ENCODE results near the gene SPN. TPM values are rescaled to one million over a fixed set of nuclear protein-coding genes. Genes with fewer than 3 reads are reported as not detected.

SPN gene
- total and polyA plus RNA-seq, 12 donors, result 0.24 to 3.1 (median 1.2) TPM

GRCh38 chr16:29719063-29719462, 56.0 kb downstream of the SPN start:
- 37 to 46% (median 43%) methylated on average over 4 of the region's 4 CpGs for WGBS, 4 donors
- intact Hi-C loops (cut with DNase I), result no loop called here

More at GRCh38 chr16:29719063-29719462, 56.0 kb downstream of the SPN start:
- no peaks in the 10 kb centered on the region for H3K4me1 ChIP-seq (replicated peaks in 1 of 2)
- no peak for DNase-seq
- H3K36me3 ChIP-seq (replicated peaks in 1 of 2), result no peaks in the 10 kb centered on the region
- TF ChIP-seq CTCF (IDR thresholded peaks at IDR 0.05) (no peak), POLR2A (IDR thresholded peaks at IDR 0.05) (no peak)
- no peak overlapping the region for H3K4me3 ChIP-seq
- H3K27me3 ChIP-seq, result no peaks in the 10 kb centered on the region
- H3K27ac ChIP-seq, result no peak overlapping the region
- H3K9me3 ChIP-seq (replicated peaks in 1 of 3), result no peaks in the 10 kb centered on the region

Other genes starting within 250 kb of the SPN start
- 10 to 100 TPM in 2 of 9 donors, 1 to 10 TPM in 7; 3.2 to 30.7 (median 9.2) TPM for gene BOLA2, start 208.9 kb upstream of the SPN start, total RNA-seq
- gene BOLA2, start 208.9 kb upstream of the SPN start, polyA plus RNA-seq, result 10 to 100 TPM; 14.0 to 29.8 (median 24.4) TPM
- 10 to 100 TPM in 8 of 9 donors, 1 to 10 TPM in 1; 2.1 to 45.7 (median 26.1) TPM for gene SLX1B, start 208.7 kb upstream of the SPN start, total RNA-seq
- gene SLX1B, start 208.7 kb upstream of the SPN start, polyA plus RNA-seq, result 10 to 100 TPM; 10.4 to 41.1 (median 19.3) TPM
- 1 to 10 TPM in 8 of 9 donors, not detected in 1; 1.1 to 9.2 (median 4.4) TPM for gene SULT1A4, start 203.3 kb upstream of the SPN start, total RNA-seq
- 10 to 100 TPM in 1 of 3 donors, 1 to 10 TPM in 2; 3.5 to 20.1 (median 6.1) TPM for gene SULT1A4, start 203.3 kb upstream of the SPN start, polyA plus RNA-seq
- 10 to 100 TPM in 8 of 9 donors, 1 to 10 TPM in 1; 6.7 to 43.3 (median 25.0) TPM for gene NPIPB12, start 156.8 kb upstream of the SPN start, total RNA-seq
- 100 to 1,000 TPM in 2 of 3 donors, 1 to 10 TPM in 1; 6.4 to 569 (median 272) TPM for gene NPIPB12, start 156.8 kb upstream of the SPN start, polyA plus RNA-seq
- 100 to 1,000 TPM in 8 of 9 donors, 10 to 100 TPM in 1; 64.5 to 325 (median 136) TPM for gene QPRT, start 15.9 kb downstream of the SPN start, total RNA-seq
- gene QPRT, start 15.9 kb downstream of the SPN start, polyA plus RNA-seq, result 100 to 1,000 TPM in 1 of 3 donors, 10 to 100 TPM in 2; 48.8 to 111 (median 54.7) TPM
- gene C16orf54, start 82.7 kb downstream of the SPN start, total RNA-seq, result 1 to 10 TPM in 4 of 9 donors, under 1 TPM in 5; 0.11 to 1.8 (median 0.97) TPM
- under 1 TPM; 0.22 to 0.72 (median 0.61) TPM for gene C16orf54, start 82.7 kb downstream of the SPN start, polyA plus RNA-seq
- under 1 TPM in 2 of 9 donors, not detected in 7; 0.07 to 0.11 TPM for gene ZG16, start 115.0 kb downstream of the SPN start, total RNA-seq
- under 1 TPM in 2 of 3 donors, not detected in 1; 0.16 to 0.20 TPM for gene ZG16, start 115.0 kb downstream of the SPN start, polyA plus RNA-seq
- gene KIF22, start 127.5 kb downstream of the SPN start, total RNA-seq, result 10 to 100 TPM in 8 of 9 donors, 1 to 10 TPM in 1; 8.8 to 33.6 (median 16.7) TPM
- 100 to 1,000 TPM in 2 of 3 donors, 1 to 10 TPM in 1; 9.1 to 127 (median 112) TPM for gene KIF22, start 127.5 kb downstream of the SPN start, polyA plus RNA-seq
- gene MAZ, start 143.3 kb downstream of the SPN start, total RNA-seq, result 100 to 1,000 TPM in 7 of 9 donors, 10 to 100 TPM in 2; 78.8 to 247 (median 140) TPM
- 100 to 1,000 TPM; 108 to 304 (median 147) TPM for gene MAZ, start 143.3 kb downstream of the SPN start, polyA plus RNA-seq
- gene PRRT2, start 148.9 kb downstream of the SPN start, total RNA-seq, result 1 to 10 TPM in 8 of 9 donors, not detected in 1; 1.4 to 8.8 (median 2.2) TPM
- 10 to 100 TPM in 1 of 3 donors, 1 to 10 TPM in 1, under 1 TPM in 1; 0.97 to 32.0 (median 5.0) TPM for gene PRRT2, start 148.9 kb downstream of the SPN start, polyA plus RNA-seq
- 10 to 100 TPM; 17.1 to 47.1 (median 39.8) TPM for gene PAGR1, start 152.9 kb downstream of the SPN start, total RNA-seq
- gene PAGR1, start 152.9 kb downstream of the SPN start, polyA plus RNA-seq, result 10 to 100 TPM; 14.2 to 89.1 (median 60.9) TPM
- 100 to 1,000 TPM in 8 of 9 donors, 10 to 100 TPM in 1; 73.9 to 492 (median 350) TPM for gene MVP, start 157.2 kb downstream of the SPN start, total RNA-seq
- gene MVP, start 157.2 kb downstream of the SPN start, polyA plus RNA-seq, result 100 to 1,000 TPM; 200 to 470 (median 321) TPM
- 100 to 1,000 TPM in 7 of 9 donors, 10 to 100 TPM in 2; 84.7 to 203 (median 150) TPM for gene CDIPT, start 200.0 kb downstream of the SPN start, total RNA-seq
- 10 to 100 TPM; 44.9 to 89.0 (median 74.5) TPM for gene CDIPT, start 200.0 kb downstream of the SPN start, polyA plus RNA-seq
- 100 to 1,000 TPM in 1 of 9 donors, 10 to 100 TPM in 7, 1 to 10 TPM in 1; 7.5 to 302 (median 44.4) TPM for gene SEZ6L2, start 236.3 kb downstream of the SPN start, total RNA-seq
- gene SEZ6L2, start 236.3 kb downstream of the SPN start, polyA plus RNA-seq, result 10 to 100 TPM; 14.5 to 20.1 (median 20.1) TPM
- 1 to 10 TPM in 7 of 9 donors, under 1 TPM in 2; 0.34 to 9.3 (median 4.4) TPM for gene ASPHD1, start 237.2 kb downstream of the SPN start, total RNA-seq
- 10 to 100 TPM in 1 of 3 donors, 1 to 10 TPM in 2; 2.4 to 15.8 (median 7.2) TPM for gene ASPHD1, start 237.2 kb downstream of the SPN start, polyA plus RNA-seq

Measured in adrenal gland (tissue), 12 donors.